Spleen (tissue), 3 donors: ENCODE results near the gene SMIM7.

Experiments used
- POLR2A ChIP-seq, 3 donors: fragments of 450-650 bp; IDR thresholded peaks; one replicate each; pipeline ENCODE4 v1.5.1; 2017; ENCODE audit warnings: antibody characterized with exemption in 3 of 3, mild to moderate bottlenecking in 1 of 3
- POLR2AphosphoS5 ChIP-seq, 3 donors: sonication (generic); formaldehyde crosslinking; IDR thresholded peaks; one replicate each; pipeline ENCODE4 v1.5.1; 2017; ENCODE audit warnings: antibody characterized with exemption in 3 of 3

DNA sequence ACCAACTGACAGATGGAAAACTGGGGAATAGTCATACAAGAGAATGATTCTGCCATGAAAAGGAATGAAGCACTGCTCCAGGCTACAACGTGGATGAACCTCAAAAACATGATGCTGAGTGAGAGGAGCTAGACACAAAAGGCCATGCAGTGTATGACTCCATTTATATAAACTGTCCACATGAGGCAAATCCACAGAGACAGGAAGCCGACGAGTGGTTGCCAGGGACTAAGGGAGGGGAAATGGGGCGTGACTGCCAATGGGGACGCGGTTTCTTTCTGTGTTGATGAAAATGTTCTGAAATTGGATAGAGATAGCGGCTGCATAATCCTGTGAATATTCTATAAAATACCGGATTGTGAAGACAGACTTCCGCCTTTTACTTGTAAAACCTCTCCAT is 10.2 kb downstream of the SMIM7 start:
- TF ChIP-seq POLR2A (IDR thresholded peaks at IDR 0.05) (no peak), POLR2AphosphoS5 (IDR thresholded peaks at IDR 0.05) (peak in 1 of 3 donors; percentile 34)
